B cell (primary cell): ENCODE measurements around the gene ANKRD44. TPM values are rescaled to one million over a fixed set of nuclear protein-coding genes. Genes with fewer than 3 reads are reported as not detected.

ENCODE experiments used
- ATAC-seq: fragments of 200-7000 bp; cut with Tn5 transposase; one replicate; pipeline ENCODE4 v1.10.0; 2021; ENCODE audit warnings: low read depth, mild to moderate bottlenecking, moderate number of reproducible peaks, moderate library complexity
- CTCF ChIA-PET: fragments of 350-600 bp; sonication (Branson Sonifier 250); formaldehyde crosslinking; loops from one replicate; lab custom pipeline; 2021; ENCODE audit warnings: antibody characterized with exemption, inconsistent platforms; lab: Charles Lee
- POLR2A ChIA-PET: fragments of 350-600 bp; sonication (Branson Sonifier 250); formaldehyde crosslinking; loops from one replicate; lab custom pipeline; 2021; ENCODE audit warnings: antibody characterized with exemption; lab: Charles Lee
- DNase-seq: peaks from one replicate; pipeline ENCODE4 v3.0.0; 2013
- H2AFZ ChIP-seq: 2 replicates; pipeline ENCODE4 v1.6.1; 2012; ENCODE audit warnings: mild to moderate bottlenecking, low read depth, low read length; ENCODE audit not compliant: insufficient read depth, poor library complexity, severe bottlenecking
- H3K27ac ChIP-seq, 2 donors: 1 replicate in 1 of 2; 2 replicates in 1 of 2; pipeline ENCODE4 v1.5.1; 2012 to 2013; ENCODE audit warnings: low read length in 2 of 2, mild to moderate bottlenecking in 2 of 2, moderate library complexity in 1 of 2
- H3K27me3 ChIP-seq, 4 experiments: fragments of 200-600 bp in 1 of 4; sonication (generic) in 1 of 4; replicated peaks in 1 of 4; 1 replicate in 2 of 4; 2 replicates in 2 of 4; pipeline versions ENCODE4 v1.6.1 to v1.7.0; 2013 to 2016; ENCODE audit warnings: low read length in 3 of 4, mild to moderate bottlenecking in 2 of 4, mixed read lengths in 1 of 4, moderate library complexity in 1 of 4; ENCODE audit not compliant: insufficient read depth in 4 of 4, control insufficient read depth in 3 of 4; ENCODE audit errors: control extremely low read depth in 1 of 4
- H3K36me3 ChIP-seq, 2 experiments: replicated peaks in 1 of 2; 1 replicate in 1 of 2; 2 replicates in 1 of 2; pipeline versions ENCODE4 v1.6.1 to v1.7.1; 2013; ENCODE audit warnings: low read length in 1 of 2; ENCODE audit not compliant: insufficient read depth in 2 of 2, control insufficient read depth in 1 of 2; ENCODE audit errors: control extremely low read depth in 1 of 2, extremely low read depth in 1 of 2
- H3K4me1 ChIP-seq, 2 donors: fragments of 200-600 bp in 1 of 2; sonication (generic) in 1 of 2; 1 replicate in 1 of 2; 2 replicates in 1 of 2; pipeline versions ENCODE4 v1.5.1 to v1.6.1; 2013 to 2017; ENCODE audit warnings: low read length in 2 of 2; ENCODE audit not compliant: control insufficient read depth in 2 of 2, insufficient read depth in 2 of 2
- H3K4me2 ChIP-seq: replicated peaks from 2 replicates; pipeline ENCODE3; 2012; ENCODE audit warnings: mild to moderate bottlenecking, low read depth, low read length; ENCODE audit not compliant: poor library complexity, severe bottlenecking
- H3K4me3 ChIP-seq, 5 experiments: fragments of 200-600 bp in 1 of 5; sonication (generic) in 1 of 5; 1 replicate in 3 of 5; 2 replicates in 2 of 5; pipeline versions ENCODE4 v1.5.1 to v1.7.0; 2011 to 2016; ENCODE audit warnings: low read length in 4 of 5, mild to moderate bottlenecking in 4 of 5, low read depth in 2 of 5, control low read depth in 1 of 5, moderate library complexity in 1 of 5; ENCODE audit not compliant: insufficient read depth in 1 of 5; ENCODE audit errors: control extremely low read depth in 1 of 5, extremely low read depth in 1 of 5
- H3K79me2 ChIP-seq: fragments of 200-600 bp; sonication (generic); one replicate; pipeline ENCODE4 v1.6.0; 2016; ENCODE audit warnings: low read length; ENCODE audit not compliant: control insufficient read depth, insufficient read depth
- H3K9ac ChIP-seq: fragments of 200-600 bp; sonication (generic); 2 replicates; pipeline ENCODE4 v1.6.1; 2017; ENCODE audit warnings: mild to moderate bottlenecking, low read length, moderate library complexity
- H3K9me3 ChIP-seq, 3 donors: one replicate each; pipeline versions ENCODE4 v1.6.1 to v1.7.1; 2013; ENCODE audit warnings: low read length in 2 of 3; ENCODE audit not compliant: control insufficient read depth in 2 of 3, insufficient read depth in 1 of 3; ENCODE audit errors: control extremely low read depth in 1 of 3
- H4K20me1 ChIP-seq: 2 replicates; pipeline ENCODE4 v1.6.0; 2012; ENCODE audit warnings: mild to moderate bottlenecking, low read length; ENCODE audit not compliant: insufficient read depth, control insufficient read depth, poor library complexity, severe bottlenecking
- H3K27ac Mint-ChIP-seq: one replicate; pipeline ENCODE4 v1.8.0; 2021; ENCODE audit warnings: mixed read lengths
- H3K27me3 Mint-ChIP-seq: one replicate; pipeline ENCODE4 v1.8.0; 2021; ENCODE audit warnings: mixed read lengths
- H3K4me1 Mint-ChIP-seq: one replicate; pipeline ENCODE4 v1.8.0; 2021; ENCODE audit warnings: mixed read lengths
- H3K4me3 Mint-ChIP-seq: one replicate; pipeline ENCODE4 v1.8.0; 2021; ENCODE audit warnings: mixed read lengths
- H3K9me3 Mint-ChIP-seq: one replicate; pipeline ENCODE4 v1.8.0; 2022; ENCODE audit warnings: mixed read lengths; ENCODE audit not compliant: insufficient read depth
- CTCF ChIP-seq: fragments of 200-600 bp; IDR thresholded peaks from one replicate; pipeline ENCODE4 v1.8.0; 2022; ENCODE audit warnings: antibody characterized with exemption, mild to moderate bottlenecking
- EZH2 ChIP-seq: IDR thresholded peaks from 2 replicates; pipeline ENCODE4 v1.6.1; 2012; ENCODE audit warnings: borderline replicate concordance, low read depth, mild to moderate bottlenecking, moderate library complexity, low read length; ENCODE audit not compliant: insufficient read depth, poor library complexity, severe bottlenecking
- WGBS: methylation state at CpG from one replicate; pipeline ENCODE4 v1.1.5; 2013; ENCODE audit warnings: missing lambda C conversion rate; ENCODE audit not compliant: insufficient coverage; 5-methylcytosine and 5-hydroxymethylcytosine counted together
- intact Hi-C: fragments of 100-400 bp; cut with micrococcal nuclease; formaldehyde crosslinking; loops from one replicate; pipeline ENCODE4 v1.10.0; 2022
- polyA plus RNA-seq: library from polyadenylated mRNA; depleted of rRNA; stranded (reverse); fragments of >200 nt; gene quantifications from 2 replicates; pipeline ENCODE4 v1.2.3, GENCODE V29; 2012
- total RNA-seq, 2 donors: library from RNA; stranded (reverse); fragments of 120-200 nt in 1 of 2; gene quantifications; 1 replicate in 1 of 2; 2 replicates in 1 of 2; pipeline versions ENCODE4 v1.2.3 to v1.2.4, GENCODE V29; 2013 to 2022

The ANKRD44 gene
- total and polyA plus RNA-seq, 2 donors (not counting 1 experiment from before 2014, with no cell fraction given), result 92.6 to 457 TPM

GRCh38 chr2:196963043-196963442 lies 347.5 kb downstream of the ANKRD44 start:
- H3K36me3 ChIP-seq, result no peaks in the 10 kb centered on the region
- POLR2A ChIA-PET, result no interaction called here
- H3K4me3 Mint-ChIP-seq, result no peak overlapping the region
- WGBS, result 60% methylated on average over 1 of the region's 2 CpGs
- no peaks in the 10 kb centered on the region for H3K27me3 ChIP-seq
- H4K20me1 ChIP-seq, result no peaks in the 10 kb centered on the region
- no peak for TF ChIP-seq EZH2
- TF ChIP-seq CTCF, result no peak
- intact Hi-C loops, result no loop called here
- no peak overlapping the region for H3K27ac Mint-ChIP-seq
- no peaks in the 10 kb centered on the region for H3K79me2 ChIP-seq
- no peak overlapping the region for H3K4me2 ChIP-seq
- DNase-seq (no peak), ATAC-seq (no peak)
- no peak overlapping the region for H2AFZ ChIP-seq
- H3K27me3 Mint-ChIP-seq, result no peaks in the 10 kb centered on the region
- CTCF ChIA-PET, result no interaction called here
- H3K4me1 Mint-ChIP-seq, result no peaks in the 10 kb centered on the region
- no peak overlapping the region for H3K27ac ChIP-seq
- no peak overlapping the region for H3K4me3 ChIP-seq
- H3K9ac ChIP-seq, result no peak overlapping the region
- H3K4me1 ChIP-seq, result no peaks in the 10 kb centered on the region
- no peaks in the 10 kb centered on the region for H3K9me3 Mint-ChIP-seq
- H3K9me3 ChIP-seq, result no peaks in the 10 kb centered on the region

DNA sequence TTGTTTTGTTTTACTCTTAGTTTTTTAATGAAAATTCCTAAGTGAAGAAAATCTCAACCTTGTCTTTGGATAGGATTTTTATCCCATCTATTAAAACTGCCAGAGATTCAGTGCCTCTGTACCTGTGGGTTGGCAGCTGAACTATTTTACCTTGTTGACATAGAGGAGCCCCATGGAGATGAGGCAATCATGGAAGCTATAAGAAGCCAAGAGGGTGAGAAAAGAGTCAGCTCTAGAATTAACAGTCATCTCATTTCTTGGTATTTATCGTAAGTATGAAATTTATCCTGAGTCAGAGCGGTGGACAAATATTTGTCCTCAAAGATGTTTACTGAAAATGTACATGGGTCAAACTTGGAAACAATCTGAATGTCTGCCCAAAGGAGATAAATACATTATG lies 348.3 kb downstream of the ANKRD44 start:
- Histone ChIP-seq H4K20me1 (no peaks in the 10 kb centered on the region), H3K27ac (no peak overlapping the region), H2AFZ (no peak overlapping the region), H3K9me3 (no peaks in the 10 kb centered on the region), H3K27me3 (no peaks in the 10 kb centered on the region), H3K36me3 (no peaks in the 10 kb centered on the region), H3K4me1 (no peaks in the 10 kb centered on the region), H3K79me2 (no peaks in the 10 kb centered on the region), H3K4me2 (no peak overlapping the region), H3K4me3 (no peak overlapping the region), H3K9ac (no peak overlapping the region)
- Mint-ChIP-seq H3K9me3 (no peaks in the 10 kb centered on the region), H3K27ac (no peak overlapping the region), H3K4me1 (no peaks in the 10 kb centered on the region), H3K4me3 (no peak overlapping the region), H3K27me3 (no peaks in the 10 kb centered on the region)
- intact Hi-C loops, result no loop called here
- CTCF ChIA-PET, result no interaction called here
- no peak for TF ChIP-seq EZH2
- TF ChIP-seq CTCF, result no peak
- DNase-seq (no peak), ATAC-seq (no peak)
- POLR2A ChIA-PET, result no interaction called here
- WGBS, result no CpG with 5 or more reads among the region's 2 CpGs
